GM18873 (cell line): ENCODE data around the gene HBD.

Experiments
- ATAC-seq: cut with Tn5 transposase; IDR thresholded peaks from one replicate; pipeline ENCODE4 v1.9.1; 2021; ENCODE audit warnings: mild to moderate bottlenecking, moderate library complexity, moderate number of reproducible peaks; ENCODE audit not compliant: unreplicated experiment, low FRiP score

HBD gene

GRCh38 chr11:5235364-5236095 lies 1.2 kb upstream of the HBD start:
- no peak for ATAC-seq

GRCh38 chr11:5233307-5233706 lies 976 bp downstream of the HBD start:
- ATAC-seq, result no peak

GRCh38 chr11:5232821-5233220 lies 1.5 kb downstream of the HBD start:
- ATAC-seq, result no peak

- ATAC-seq, result no peak
These were observed 2.1 kb downstream of the HBD start for GRCh38 chr11:5232176-5232575.

GRCh38 chr11:5231111-5231510 lies 3.2 kb downstream of the HBD start:
- ATAC-seq, result no peak

GRCh38 chr11:5230266-5230665 lies 4.0 kb downstream of the HBD start:
- no peak for ATAC-seq

GRCh38 chr11:5229796-5230195 lies 4.5 kb downstream of the HBD start:
- no peak for ATAC-seq

GRCh38 chr11:5229356-5229755 lies 4.9 kb downstream of the HBD start:
- no peak for ATAC-seq

- no peak for ATAC-seq
These were observed 6.2 kb downstream of the HBD start for GRCh38 chr11:5228124-5228523.

GRCh38 chr11:5227681-5228080 lies 6.6 kb downstream of the HBD start:
- no peak for ATAC-seq

GRCh38 chr11:5226732-5227310 lies 7.5 kb downstream of the HBD start, which contains the start of gene HBB:
TSS of gene HBB (minus strand) at chr11:5227071. CDS start at chr11:5227021, 50 bp downstream.
- no peak for ATAC-seq

- ATAC-seq, result no peak
These were observed 8.8 kb downstream of the HBD start for GRCh38 chr11:5225480-5225871.

GRCh38 chr11:5224538-5225479 lies 9.5 kb downstream of the HBD start:
- ATAC-seq, result no peak

- no peak for ATAC-seq
These were observed 10.6 kb downstream of the HBD start for GRCh38 chr11:5223686-5224085.

GRCh38 chr11:5223146-5223545 lies 11.1 kb downstream of the HBD start:
- no peak for ATAC-seq

GRCh38 chr11:5210376-5210885 lies 23.9 kb downstream of the HBD start:
- no peak for ATAC-seq

GRCh38 chr11:5204787-5205186 lies 29.5 kb downstream of the HBD start:
- peak; percentile 68 for ATAC-seq

GRCh38 chr11:5203366-5203765 lies 30.9 kb downstream of the HBD start:
- ATAC-seq, result no peak

GRCh38 chr11:5200582-5200981 lies 33.7 kb downstream of the HBD start, which contains the start of gene OR51V1:
TSS of gene OR51V1 (minus strand) at chr11:5200682. CDS start at chr11:5200682, 0 bp downstream.
- no peak for ATAC-seq

- no peak for ATAC-seq
These were observed 36.0 kb downstream of the HBD start for GRCh38 chr11:5198285-5198684.

- ATAC-seq, result no peak
These were observed 36.7 kb downstream of the HBD start for GRCh38 chr11:5197536-5197935.
